WTC11 (cell line): ENCODE data around the gene LDLRAD4. TPM values are rescaled to one million over a fixed set of nuclear protein-coding genes. Genes with fewer than 3 reads are reported as not detected.

Source experiments
- ATAC-seq: fragments of 200-7000 bp; cut with Tn5 transposase; 2 replicates; pipeline ENCODE4 v1.10.0; 2021; ENCODE audit warnings: mild to moderate bottlenecking, moderate library complexity
- CTCF ChIA-PET: fragments of 300-600 bp; sonication (Branson Sonifier 250); formaldehyde crosslinking; loops from one replicate; lab custom pipeline; 2021; ENCODE audit warnings: antibody characterized with exemption; lab: Charles Lee
- POLR2A ChIA-PET: fragments of 350-600 bp; sonication (Branson Sonifier 250); formaldehyde crosslinking; loops from one replicate; lab custom pipeline; 2021; ENCODE audit warnings: antibody characterized with exemption; lab: Charles Lee
- DNase-seq: peaks from one replicate; pipeline ENCODE4 v3.0.0; 2021; ENCODE audit warnings: low spot score
- H3K27ac Mint-ChIP-seq: 2 replicates; pipeline ENCODE4 v1.8.0; 2021; ENCODE audit warnings: mixed read lengths
- H3K27me3 Mint-ChIP-seq: 2 replicates; pipeline ENCODE4 v1.8.0; 2021; ENCODE audit warnings: low read depth, mild to moderate bottlenecking, moderate library complexity, mixed read lengths
- H3K36me3 Mint-ChIP-seq: 2 replicates; pipeline ENCODE4 v1.8.0; 2021; ENCODE audit warnings: mixed read lengths
- H3K4me1 Mint-ChIP-seq: 2 replicates; pipeline ENCODE4 v1.8.0; 2022; ENCODE audit warnings: mixed read lengths
- H3K4me3 Mint-ChIP-seq: 2 replicates; pipeline ENCODE4 v1.8.0; 2021; ENCODE audit warnings: mild to moderate bottlenecking, moderate library complexity, mixed read lengths
- H3K9me3 Mint-ChIP-seq: 2 replicates; pipeline ENCODE4 v1.8.0; 2021; ENCODE audit warnings: mixed read lengths
- ATF1 ChIP-seq: sonication (generic); formaldehyde crosslinking; IDR thresholded peaks from 2 replicates; pipeline ENCODE4 v1.8.1; 2023; ENCODE audit warnings: mild to moderate bottlenecking, moderate library complexity, missing genetic modification reagents
- CREB1 ChIP-seq: sonication (generic); formaldehyde crosslinking; IDR thresholded peaks from 2 replicates; pipeline ENCODE4 v1.8.0; 2023; ENCODE audit warnings: mild to moderate bottlenecking, missing genetic modification reagents
- ETV6 ChIP-seq: sonication (generic); formaldehyde crosslinking; IDR thresholded peaks from 2 replicates; pipeline ENCODE4 v1.8.1; 2022; ENCODE audit warnings: mild to moderate bottlenecking, missing genetic modification reagents
- FOXK1 ChIP-seq: sonication (generic); formaldehyde crosslinking; IDR thresholded peaks from 2 replicates; pipeline ENCODE4 v1.8.0; 2022; ENCODE audit warnings: mild to moderate bottlenecking, moderate library complexity, missing genetic modification reagents
- FOXP1 ChIP-seq: sonication (generic); formaldehyde crosslinking; IDR thresholded peaks from 2 replicates; pipeline ENCODE4 v1.8.0; 2022; ENCODE audit warnings: missing genetic modification reagents, mild to moderate bottlenecking, moderate library complexity, borderline replicate concordance
- HMGA2 ChIP-seq: fragments of 250-450 bp; sonication (Bioruptor Pico); IDR thresholded peaks from 2 replicates; pipeline ENCODE4 v1.4.0; 2021; ENCODE audit warnings: mild to moderate bottlenecking, moderate library complexity
- NFE2L1 ChIP-seq: sonication (generic); formaldehyde crosslinking; IDR thresholded peaks from 2 replicates; pipeline ENCODE4 v1.8.1; 2023; ENCODE audit warnings: missing genetic modification reagents
- TCF7 ChIP-seq: sonication (generic); formaldehyde crosslinking; IDR thresholded peaks from 2 replicates; pipeline ENCODE4 v1.8.0; 2022; ENCODE audit warnings: mild to moderate bottlenecking, low read depth, missing genetic modification reagents, moderate library complexity
- TP53 ChIP-seq: sonication (generic); formaldehyde crosslinking; IDR thresholded peaks from 2 replicates; pipeline ENCODE4 v1.8.1; 2023; ENCODE audit warnings: mild to moderate bottlenecking, missing genetic modification reagents
- ZNF121 ChIP-seq: sonication (generic); formaldehyde crosslinking; IDR thresholded peaks from 2 replicates; pipeline ENCODE4 v1.8.0; 2023; ENCODE audit warnings: missing genetic modification reagents
- ZNF219 ChIP-seq: sonication (generic); formaldehyde crosslinking; IDR thresholded peaks from 2 replicates; pipeline ENCODE4 v1.8.0; 2023; ENCODE audit warnings: missing genetic modification reagents, mild to moderate bottlenecking, borderline replicate concordance
- ZNF263 ChIP-seq: sonication (generic); formaldehyde crosslinking; IDR thresholded peaks from 2 replicates; pipeline ENCODE4 v1.8.1; 2022; ENCODE audit warnings: low read depth, mild to moderate bottlenecking, moderate library complexity, missing genetic modification reagents
- total RNA-seq: library from RNA; stranded (reverse); gene quantifications from 3 replicates; pipeline ENCODE4 v1.2.3, GENCODE V29; 2021
- TF ChIP-seq, protein P1 (sequence below): sonication (generic); formaldehyde crosslinking; conservative IDR thresholded peaks from 2 replicates; pipeline ENCODE4 v1.8.1; 2022; ENCODE audit warnings: mild to moderate bottlenecking, missing genetic modification reagents
- TF ChIP-seq, protein P2 (sequence below): sonication (generic); formaldehyde crosslinking; IDR thresholded peaks from 2 replicates; pipeline ENCODE4 v1.8.1; 2022; ENCODE audit warnings: missing genetic modification reagents, borderline replicate concordance
- TF ChIP-seq, protein P3 (sequence below): sonication (generic); formaldehyde crosslinking; IDR thresholded peaks from 2 replicates; pipeline ENCODE4 v1.8.0; 2023; ENCODE audit warnings: missing genetic modification reagents, mild to moderate bottlenecking, borderline replicate concordance
- TF ChIP-seq, protein P4 (sequence below): sonication (generic); formaldehyde crosslinking; conservative IDR thresholded peaks from 2 replicates; pipeline ENCODE4 v1.8.1; 2023; ENCODE audit warnings: mild to moderate bottlenecking, low read depth, missing genetic modification reagents, moderate library complexity
- TF ChIP-seq, protein P5 (sequence below): fragments of 250-450 bp; sonication (Bioruptor Pico); IDR thresholded peaks from 2 replicates; pipeline ENCODE4 v1.9.0; 2021; ENCODE audit warnings: mild to moderate bottlenecking, borderline replicate concordance

LDLRAD4 gene
- total RNA-seq, 1 experiment from 2014 or later: 6.2 TPM

DNA sequence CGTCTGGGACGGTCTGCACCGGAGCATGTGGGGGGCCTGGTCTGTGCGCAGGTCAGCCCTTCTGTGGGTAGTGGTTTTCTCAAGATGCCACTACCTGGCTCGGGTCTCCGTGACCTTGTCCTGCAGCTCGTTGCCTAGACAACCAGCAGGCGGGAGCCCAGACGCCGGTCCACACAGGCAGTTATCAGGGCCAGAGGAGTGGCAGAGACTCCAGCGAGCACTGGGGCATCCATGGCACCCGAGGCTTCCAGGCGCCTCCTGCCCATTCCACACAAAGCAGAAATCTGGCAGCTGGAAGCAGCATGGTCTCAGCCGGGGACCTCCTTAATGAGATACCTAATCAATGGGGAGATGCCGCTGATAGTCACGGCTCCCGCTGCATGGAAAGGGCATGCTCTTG is 351.7 kb downstream of the LDLRAD4 start (continued):
- no peak for TF ChIP-seq ETV6 (CRISPR knock-in tag)
- TF ChIP-seq NFE2L1 (CRISPR knock-in tag): no peak
- no peak for TF ChIP-seq ZNF121 (CRISPR knock-in tag)

DNA sequence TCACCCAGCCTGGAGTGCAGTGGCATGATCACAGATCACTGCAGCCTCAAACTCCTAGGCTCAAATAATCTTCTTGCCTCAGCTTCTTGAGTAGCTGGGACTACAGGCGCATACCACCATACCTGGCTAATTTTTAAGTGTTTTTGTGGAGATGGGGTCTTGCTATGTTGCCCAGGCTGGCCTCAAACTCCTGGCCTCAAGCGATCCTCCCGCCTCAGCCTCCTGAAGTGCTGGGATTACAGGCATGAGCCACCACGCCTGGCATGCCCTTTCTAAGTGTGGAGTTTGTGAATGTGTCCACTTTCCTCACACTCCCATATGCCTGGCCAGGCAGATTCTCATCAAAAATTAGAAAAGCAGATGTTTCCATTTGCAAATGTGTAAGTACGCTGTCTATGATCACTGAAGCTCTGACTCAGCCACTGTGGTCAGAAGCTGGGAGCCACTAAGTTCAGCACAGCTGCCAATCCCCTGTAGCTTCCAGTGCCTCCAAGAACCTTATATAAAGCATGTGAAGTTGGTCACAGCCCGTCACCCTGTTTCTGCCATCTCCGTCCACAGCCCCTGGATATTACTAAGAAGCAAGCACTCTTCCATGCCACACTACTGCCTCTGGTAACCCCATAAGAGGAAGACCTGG is 352.4 kb downstream of the LDLRAD4 start:
- TF ChIP-seq FOXP1 (CRISPR knock-in tag): no peak
- no peak for TF ChIP-seq TCF7
- TF ChIP-seq, protein P1, sequence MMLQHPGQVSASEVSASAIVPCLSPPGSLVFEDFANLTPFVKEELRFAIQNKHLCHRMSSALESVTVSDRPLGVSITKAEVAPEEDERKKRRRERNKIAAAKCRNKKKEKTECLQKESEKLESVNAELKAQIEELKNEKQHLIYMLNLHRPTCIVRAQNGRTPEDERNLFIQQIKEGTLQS (CRISPR knock-in tag): no peak
- peak; percentile 88 for TF ChIP-seq ZNF121 (CRISPR knock-in tag)
- no peak for TF ChIP-seq ZNF263
- TF ChIP-seq, protein P2, sequence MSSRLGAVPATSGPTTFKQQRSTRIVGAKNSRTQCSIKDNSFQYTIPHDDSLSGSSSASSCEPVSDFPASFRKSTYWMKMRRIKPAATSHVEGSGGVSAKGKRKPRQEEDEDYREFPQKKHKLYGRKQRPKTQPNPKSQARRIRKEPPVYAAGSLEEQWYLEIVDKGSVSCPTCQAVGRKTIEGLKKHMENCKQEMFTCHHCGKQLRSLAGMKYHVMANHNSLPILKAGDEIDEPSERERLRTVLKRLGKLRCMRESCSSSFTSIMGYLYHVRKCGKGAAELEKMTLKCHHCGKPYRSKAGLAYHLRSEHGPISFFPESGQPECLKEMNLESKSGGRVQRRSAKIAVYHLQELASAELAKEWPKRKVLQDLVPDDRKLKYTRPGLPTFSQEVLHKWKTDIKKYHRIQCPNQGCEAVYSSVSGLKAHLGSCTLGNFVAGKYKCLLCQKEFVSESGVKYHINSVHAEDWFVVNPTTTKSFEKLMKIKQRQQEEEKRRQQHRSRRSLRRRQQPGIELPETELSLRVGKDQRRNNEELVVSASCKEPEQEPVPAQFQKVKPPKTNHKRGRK (CRISPR knock-in tag): no peak
- no peak for TF ChIP-seq HMGA2 (CRISPR knock-in tag)
- TF ChIP-seq ETV6 (CRISPR knock-in tag): no peak
- TF ChIP-seq, protein P3, sequence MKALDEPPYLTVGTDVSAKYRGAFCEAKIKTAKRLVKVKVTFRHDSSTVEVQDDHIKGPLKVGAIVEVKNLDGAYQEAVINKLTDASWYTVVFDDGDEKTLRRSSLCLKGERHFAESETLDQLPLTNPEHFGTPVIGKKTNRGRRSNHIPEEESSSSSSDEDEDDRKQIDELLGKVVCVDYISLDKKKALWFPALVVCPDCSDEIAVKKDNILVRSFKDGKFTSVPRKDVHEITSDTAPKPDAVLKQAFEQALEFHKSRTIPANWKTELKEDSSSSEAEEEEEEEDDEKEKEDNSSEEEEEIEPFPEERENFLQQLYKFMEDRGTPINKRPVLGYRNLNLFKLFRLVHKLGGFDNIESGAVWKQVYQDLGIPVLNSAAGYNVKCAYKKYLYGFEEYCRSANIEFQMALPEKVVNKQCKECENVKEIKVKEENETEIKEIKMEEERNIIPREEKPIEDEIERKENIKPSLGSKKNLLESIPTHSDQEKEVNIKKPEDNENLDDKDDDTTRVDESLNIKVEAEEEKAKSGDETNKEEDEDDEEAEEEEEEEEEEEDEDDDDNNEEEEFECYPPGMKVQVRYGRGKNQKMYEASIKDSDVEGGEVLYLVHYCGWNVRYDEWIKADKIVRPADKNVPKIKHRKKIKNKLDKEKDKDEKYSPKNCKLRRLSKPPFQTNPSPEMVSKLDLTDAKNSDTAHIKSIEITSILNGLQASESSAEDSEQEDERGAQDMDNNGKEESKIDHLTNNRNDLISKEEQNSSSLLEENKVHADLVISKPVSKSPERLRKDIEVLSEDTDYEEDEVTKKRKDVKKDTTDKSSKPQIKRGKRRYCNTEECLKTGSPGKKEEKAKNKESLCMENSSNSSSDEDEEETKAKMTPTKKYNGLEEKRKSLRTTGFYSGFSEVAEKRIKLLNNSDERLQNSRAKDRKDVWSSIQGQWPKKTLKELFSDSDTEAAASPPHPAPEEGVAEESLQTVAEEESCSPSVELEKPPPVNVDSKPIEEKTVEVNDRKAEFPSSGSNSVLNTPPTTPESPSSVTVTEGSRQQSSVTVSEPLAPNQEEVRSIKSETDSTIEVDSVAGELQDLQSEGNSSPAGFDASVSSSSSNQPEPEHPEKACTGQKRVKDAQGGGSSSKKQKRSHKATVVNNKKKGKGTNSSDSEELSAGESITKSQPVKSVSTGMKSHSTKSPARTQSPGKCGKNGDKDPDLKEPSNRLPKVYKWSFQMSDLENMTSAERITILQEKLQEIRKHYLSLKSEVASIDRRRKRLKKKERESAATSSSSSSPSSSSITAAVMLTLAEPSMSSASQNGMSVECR (CRISPR knock-in tag): no peak
- CTCF ChIA-PET: interaction anchor here (1.0 kb wide), 1 partner anchor 458 kb away, joined by 3 read pairs; no protein-coding TSS in a partner anchor
- Mint-ChIP-seq H3K4me3 (no peak overlapping the region), H3K4me1 (peaks cover 9% of the 10 kb centered on the region), H3K36me3 (no peaks in the 10 kb centered on the region), H3K27me3 (no peaks in the 10 kb centered on the region; the same call in 1 of the 2 replicates), H3K9me3 (peaks cover 9% of the 10 kb centered on the region), H3K27ac (no peak overlapping the region)
- DNase-seq (no peak), ATAC-seq (no peak)
- POLR2A ChIA-PET: interaction anchor here (0.6 kb wide), 1 partner anchor 172 kb away, joined by 3 read pairs; no protein-coding TSS in a partner anchor

DNA sequence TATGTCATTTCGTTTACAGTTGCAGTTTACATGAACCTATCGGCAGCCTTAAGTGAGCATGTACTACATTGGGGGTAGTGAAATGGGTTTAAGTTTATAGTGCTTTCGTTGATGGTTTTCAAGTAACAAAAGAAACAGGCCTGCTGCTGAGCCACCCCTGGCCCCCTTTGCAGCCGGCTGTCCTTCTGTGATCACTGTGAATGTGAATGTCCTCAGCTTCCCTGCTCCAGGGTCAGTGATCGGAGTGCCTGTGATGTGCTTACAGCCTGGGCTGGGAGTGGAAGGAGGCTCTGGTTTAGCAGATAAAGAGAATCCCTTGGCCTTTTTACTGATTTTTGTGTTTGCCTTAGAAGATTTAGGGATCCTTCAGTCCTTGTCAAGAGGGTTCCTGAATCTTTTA is 353.6 kb downstream of the LDLRAD4 start:
- POLR2A ChIA-PET: no interaction called here
- Mint-ChIP-seq H3K36me3 (no peaks in the 10 kb centered on the region), H3K4me3 (no peak overlapping the region), H3K4me1 (peaks cover 3% of the 10 kb centered on the region), H3K27ac (no peak overlapping the region), H3K9me3 (peaks cover 9% of the 10 kb centered on the region), H3K27me3 (no peaks in the 10 kb centered on the region; the same call in 1 of the 2 replicates)
- ATAC-seq (no peak), DNase-seq (no peak)
- CTCF ChIA-PET: no interaction called here
- TF ChIP-seq ATF1: no peak
- TF ChIP-seq FOXK1 (CRISPR knock-in tag): no peak
- TF ChIP-seq TCF7: no peak
- TF ChIP-seq TP53 (CRISPR knock-in tag): no peak
- no peak for TF ChIP-seq CREB1 (CRISPR knock-in tag)
- TF ChIP-seq ZNF219 (CRISPR knock-in tag): no peak
- TF ChIP-seq, protein P4, sequence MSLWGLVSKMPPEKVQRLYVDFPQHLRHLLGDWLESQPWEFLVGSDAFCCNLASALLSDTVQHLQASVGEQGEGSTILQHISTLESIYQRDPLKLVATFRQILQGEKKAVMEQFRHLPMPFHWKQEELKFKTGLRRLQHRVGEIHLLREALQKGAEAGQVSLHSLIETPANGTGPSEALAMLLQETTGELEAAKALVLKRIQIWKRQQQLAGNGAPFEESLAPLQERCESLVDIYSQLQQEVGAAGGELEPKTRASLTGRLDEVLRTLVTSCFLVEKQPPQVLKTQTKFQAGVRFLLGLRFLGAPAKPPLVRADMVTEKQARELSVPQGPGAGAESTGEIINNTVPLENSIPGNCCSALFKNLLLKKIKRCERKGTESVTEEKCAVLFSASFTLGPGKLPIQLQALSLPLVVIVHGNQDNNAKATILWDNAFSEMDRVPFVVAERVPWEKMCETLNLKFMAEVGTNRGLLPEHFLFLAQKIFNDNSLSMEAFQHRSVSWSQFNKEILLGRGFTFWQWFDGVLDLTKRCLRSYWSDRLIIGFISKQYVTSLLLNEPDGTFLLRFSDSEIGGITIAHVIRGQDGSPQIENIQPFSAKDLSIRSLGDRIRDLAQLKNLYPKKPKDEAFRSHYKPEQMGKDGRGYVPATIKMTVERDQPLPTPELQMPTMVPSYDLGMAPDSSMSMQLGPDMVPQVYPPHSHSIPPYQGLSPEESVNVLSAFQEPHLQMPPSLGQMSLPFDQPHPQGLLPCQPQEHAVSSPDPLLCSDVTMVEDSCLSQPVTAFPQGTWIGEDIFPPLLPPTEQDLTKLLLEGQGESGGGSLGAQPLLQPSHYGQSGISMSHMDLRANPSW (CRISPR knock-in tag): no peak
- TF ChIP-seq, protein P5, sequence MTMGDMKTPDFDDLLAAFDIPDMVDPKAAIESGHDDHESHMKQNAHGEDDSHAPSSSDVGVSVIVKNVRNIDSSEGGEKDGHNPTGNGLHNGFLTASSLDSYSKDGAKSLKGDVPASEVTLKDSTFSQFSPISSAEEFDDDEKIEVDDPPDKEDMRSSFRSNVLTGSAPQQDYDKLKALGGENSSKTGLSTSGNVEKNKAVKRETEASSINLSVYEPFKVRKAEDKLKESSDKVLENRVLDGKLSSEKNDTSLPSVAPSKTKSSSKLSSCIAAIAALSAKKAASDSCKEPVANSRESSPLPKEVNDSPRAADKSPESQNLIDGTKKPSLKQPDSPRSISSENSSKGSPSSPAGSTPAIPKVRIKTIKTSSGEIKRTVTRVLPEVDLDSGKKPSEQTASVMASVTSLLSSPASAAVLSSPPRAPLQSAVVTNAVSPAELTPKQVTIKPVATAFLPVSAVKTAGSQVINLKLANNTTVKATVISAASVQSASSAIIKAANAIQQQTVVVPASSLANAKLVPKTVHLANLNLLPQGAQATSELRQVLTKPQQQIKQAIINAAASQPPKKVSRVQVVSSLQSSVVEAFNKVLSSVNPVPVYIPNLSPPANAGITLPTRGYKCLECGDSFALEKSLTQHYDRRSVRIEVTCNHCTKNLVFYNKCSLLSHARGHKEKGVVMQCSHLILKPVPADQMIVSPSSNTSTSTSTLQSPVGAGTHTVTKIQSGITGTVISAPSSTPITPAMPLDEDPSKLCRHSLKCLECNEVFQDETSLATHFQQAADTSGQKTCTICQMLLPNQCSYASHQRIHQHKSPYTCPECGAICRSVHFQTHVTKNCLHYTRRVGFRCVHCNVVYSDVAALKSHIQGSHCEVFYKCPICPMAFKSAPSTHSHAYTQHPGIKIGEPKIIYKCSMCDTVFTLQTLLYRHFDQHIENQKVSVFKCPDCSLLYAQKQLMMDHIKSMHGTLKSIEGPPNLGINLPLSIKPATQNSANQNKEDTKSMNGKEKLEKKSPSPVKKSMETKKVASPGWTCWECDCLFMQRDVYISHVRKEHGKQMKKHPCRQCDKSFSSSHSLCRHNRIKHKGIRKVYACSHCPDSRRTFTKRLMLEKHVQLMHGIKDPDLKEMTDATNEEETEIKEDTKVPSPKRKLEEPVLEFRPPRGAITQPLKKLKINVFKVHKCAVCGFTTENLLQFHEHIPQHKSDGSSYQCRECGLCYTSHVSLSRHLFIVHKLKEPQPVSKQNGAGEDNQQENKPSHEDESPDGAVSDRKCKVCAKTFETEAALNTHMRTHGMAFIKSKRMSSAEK (CRISPR knock-in tag): no peak
